CD4-positive, alpha-beta T cell (primary cell): ENCODE data around the gene ATP1A4. TPM values are rescaled to one million over a fixed set of nuclear protein-coding genes. Genes with fewer than 3 reads are reported as not detected.

ENCODE experiments used
- ATAC-seq: fragments of 200-7000 bp; cut with Tn5 transposase; one replicate; pipeline ENCODE4 v1.10.0; 2022; ENCODE audit warnings: mild to moderate bottlenecking; ENCODE audit not compliant: poor library complexity
- CTCF ChIA-PET: fragments of 350-600 bp; sonication (Branson Sonifier 250); formaldehyde crosslinking; loops from one replicate; lab custom pipeline; 2021; ENCODE audit warnings: antibody characterized with exemption, inconsistent platforms; lab: Charles Lee
- POLR2A ChIA-PET: fragments of 350-600 bp; sonication (Branson Sonifier 250); formaldehyde crosslinking; loops from one replicate; lab custom pipeline; 2021; ENCODE audit warnings: antibody characterized with exemption, inconsistent platforms; lab: Charles Lee
- DNase-seq, 14 experiments: peaks; one replicate each; pipeline ENCODE4 v3.0.0-alpha.2; 2013 to 2020; ENCODE audit warnings: mixed read lengths in 2 of 14
- H3K27ac ChIP-seq, 2 donors: one replicate each; pipeline versions ENCODE4 v1.5.1 to v1.7.0; 2013; ENCODE audit warnings: low read length in 2 of 2, low read depth in 1 of 2, mild to moderate bottlenecking in 1 of 2
- H3K27me3 ChIP-seq, 2 experiments: 1 replicate in 1 of 2; 2 replicates in 1 of 2; pipeline versions ENCODE4 v1.6.1 to v1.7.0; 2013; ENCODE audit warnings: low read length in 2 of 2, control low read depth in 1 of 2, mild to moderate bottlenecking in 1 of 2, moderate library complexity in 1 of 2; ENCODE audit not compliant: insufficient read depth in 2 of 2, control insufficient read depth in 1 of 2
- H3K36me3 ChIP-seq: one replicate; pipeline ENCODE4 v1.6.1; 2013; ENCODE audit warnings: low read length, control low read depth; ENCODE audit not compliant: insufficient read depth
- H3K4me1 ChIP-seq: one replicate; pipeline ENCODE4 v1.6.1; 2013; ENCODE audit warnings: low read length, control low read depth; ENCODE audit not compliant: insufficient read depth
- H3K4me3 ChIP-seq: one replicate; pipeline ENCODE4 v1.5.1; 2013; ENCODE audit warnings: mild to moderate bottlenecking, low read length, moderate library complexity
- H3K9me3 ChIP-seq, 2 experiments: 1 replicate in 1 of 2; 2 replicates in 1 of 2; pipeline versions ENCODE4 v1.6.1 to v1.7.0; 2013; ENCODE audit warnings: low read length in 2 of 2, mild to moderate bottlenecking in 2 of 2, control low read depth in 1 of 2, moderate library complexity in 1 of 2; ENCODE audit not compliant: control insufficient read depth in 1 of 2, insufficient read depth in 1 of 2
- H3K27ac Mint-ChIP-seq: one replicate; pipeline ENCODE4 v1.8.0; 2020; ENCODE audit warnings: mixed read lengths
- H3K27me3 Mint-ChIP-seq: one replicate; pipeline ENCODE4 v1.8.0; 2021; ENCODE audit warnings: mixed read lengths
- H3K36me3 Mint-ChIP-seq: one replicate; pipeline ENCODE4 v1.8.0; 2021; ENCODE audit warnings: low read depth, mixed read lengths
- H3K4me1 Mint-ChIP-seq: one replicate; pipeline ENCODE4 v1.8.0; 2021; ENCODE audit warnings: low read depth, mixed read lengths
- H3K4me3 Mint-ChIP-seq: one replicate; pipeline ENCODE4 v1.8.0; 2020; ENCODE audit warnings: mild to moderate bottlenecking, mixed read lengths
- H3K9me3 Mint-ChIP-seq: one replicate; pipeline ENCODE4 v1.8.0; 2020; ENCODE audit warnings: mixed read lengths
- intact Hi-C, 2 experiments: fragments of 100-400 bp; cut with DNase I in 1 of 2; cut with micrococcal nuclease in 1 of 2; formaldehyde crosslinking; loops; one replicate each; pipeline versions ENCODE4 v1.15.1 to v1.9.0; 2023 to 2025; cut with DNase I, micrococcal nuclease
- total RNA-seq, 174 experiments: library from RNA in 2 of 174; stranded (reverse) in 2 of 174; gene quantifications; one replicate each; pipeline ENCODE4 v1.2.3 and lab custom pipeline; 2021 to 2026
- TF ChIP-seq, protein P1 (sequence below): fragments of 200-600 bp; IDR thresholded peaks from one replicate; pipeline ENCODE4 v1.8.0; 2022; ENCODE audit warnings: antibody characterized with exemption, mild to moderate bottlenecking

Gene ATP1A4
- total RNA-seq, 2 experiments from 2014 or later, result 0.22 TPM; not detected in 1

DNA sequence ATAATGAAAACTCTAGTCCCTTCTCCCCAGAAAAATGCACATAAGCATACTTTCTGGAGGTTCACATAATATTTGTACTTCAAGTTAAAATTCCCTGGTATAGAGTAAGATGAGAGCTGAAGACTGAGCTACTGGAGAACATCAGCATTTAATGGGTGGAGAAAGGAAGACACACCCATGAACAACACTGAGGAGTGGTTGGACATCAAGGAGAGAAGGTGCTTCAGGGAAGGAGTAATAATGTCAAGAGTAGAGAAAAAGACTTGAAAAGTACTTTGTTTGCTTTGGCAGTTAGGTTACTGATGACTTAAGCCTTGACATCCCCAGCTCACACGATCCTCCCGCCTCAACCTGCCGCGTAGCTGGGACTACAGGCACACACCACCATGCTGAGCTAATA lies 75.6 kb downstream of the ATP1A4 start:
- TF ChIP-seq, protein P1, sequence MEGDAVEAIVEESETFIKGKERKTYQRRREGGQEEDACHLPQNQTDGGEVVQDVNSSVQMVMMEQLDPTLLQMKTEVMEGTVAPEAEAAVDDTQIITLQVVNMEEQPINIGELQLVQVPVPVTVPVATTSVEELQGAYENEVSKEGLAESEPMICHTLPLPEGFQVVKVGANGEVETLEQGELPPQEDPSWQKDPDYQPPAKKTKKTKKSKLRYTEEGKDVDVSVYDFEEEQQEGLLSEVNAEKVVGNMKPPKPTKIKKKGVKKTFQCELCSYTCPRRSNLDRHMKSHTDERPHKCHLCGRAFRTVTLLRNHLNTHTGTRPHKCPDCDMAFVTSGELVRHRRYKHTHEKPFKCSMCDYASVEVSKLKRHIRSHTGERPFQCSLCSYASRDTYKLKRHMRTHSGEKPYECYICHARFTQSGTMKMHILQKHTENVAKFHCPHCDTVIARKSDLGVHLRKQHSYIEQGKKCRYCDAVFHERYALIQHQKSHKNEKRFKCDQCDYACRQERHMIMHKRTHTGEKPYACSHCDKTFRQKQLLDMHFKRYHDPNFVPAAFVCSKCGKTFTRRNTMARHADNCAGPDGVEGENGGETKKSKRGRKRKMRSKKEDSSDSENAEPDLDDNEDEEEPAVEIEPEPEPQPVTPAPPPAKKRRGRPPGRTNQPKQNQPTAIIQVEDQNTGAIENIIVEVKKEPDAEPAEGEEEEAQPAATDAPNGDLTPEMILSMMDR, result no peak
- no peaks in the 10 kb centered on the region for H3K27me3 ChIP-seq

GRCh38 chr1:160227561-160227960 lies 76.2 kb downstream of the ATP1A4 start:
- TF ChIP-seq, protein P1, result no peak
- POLR2A ChIA-PET, result interaction anchor here (2.3 kb wide), 1 partner anchor 35 kb away, joined by 10 read pairs; the partner anchor contains the start of gene DCAF8
- H3K27me3 ChIP-seq, result no peaks in the 10 kb centered on the region
- Mint-ChIP-seq H3K27me3 (no peaks in the 10 kb centered on the region), H3K4me3 (no peak overlapping the region), H3K27ac (no peak overlapping the region), H3K4me1 (no peaks in the 10 kb centered on the region), H3K36me3 (peaks cover 43% of the 10 kb centered on the region), H3K9me3 (no peaks in the 10 kb centered on the region)
- intact Hi-C loops, result no loop called here
- ATAC-seq (no peak), DNase-seq (no peak)
- H3K9me3 ChIP-seq, result no peaks in the 10 kb centered on the region
- CTCF ChIA-PET, result no interaction called here
- no peaks in the 10 kb centered on the region for H3K4me1 ChIP-seq
- no peak overlapping the region for H3K4me3 ChIP-seq
- H3K27ac ChIP-seq, result no peak overlapping the region
- H3K36me3 ChIP-seq, result peaks cover 92% of the 10 kb centered on the region

More for the DNA sequence above, 75.6 kb downstream of the ATP1A4 start:
- Mint-ChIP-seq H3K4me1 (no peaks in the 10 kb centered on the region), H3K27me3 (no peaks in the 10 kb centered on the region), H3K36me3 (peaks cover 42% of the 10 kb centered on the region), H3K4me3 (no peak overlapping the region), H3K27ac (no peak overlapping the region), H3K9me3 (no peaks in the 10 kb centered on the region)
- H3K4me1 ChIP-seq, result no peaks in the 10 kb centered on the region
- CTCF ChIA-PET, result no interaction called here
- ATAC-seq, result no peak
- H3K9me3 ChIP-seq, result no peaks in the 10 kb centered on the region
- H3K4me3 ChIP-seq, result no peak overlapping the region
- intact Hi-C loops, result no loop called here
- no peak for DNase-seq
- no peak overlapping the region for H3K27ac ChIP-seq
- POLR2A ChIA-PET, result interaction anchor here (2.3 kb wide), 1 partner anchor 36 kb away, joined by 10 read pairs; the partner anchor contains the start of gene DCAF8
- peaks cover 94% of the 10 kb centered on the region for H3K36me3 ChIP-seq

DNA sequence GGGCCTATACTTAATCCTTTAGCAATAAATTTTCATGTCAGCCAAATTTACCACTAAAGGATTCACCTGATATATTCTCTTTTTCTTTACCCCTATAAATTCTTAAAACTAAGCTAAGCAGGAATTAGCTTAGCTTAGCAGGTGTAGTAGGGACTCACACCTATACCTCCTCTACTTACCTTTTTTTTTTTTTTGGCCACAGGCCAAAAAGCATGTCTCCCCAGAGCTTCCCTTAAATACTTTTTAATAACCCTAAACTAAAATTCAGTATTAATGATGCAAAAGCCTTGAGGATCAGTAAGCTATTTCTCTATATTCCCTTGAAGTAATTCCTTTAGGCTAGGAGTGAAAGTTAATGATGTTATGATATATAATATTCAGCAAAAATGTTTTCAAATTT lies 77.0 kb downstream of the ATP1A4 start:
- H3K4me1 ChIP-seq, result no peaks in the 10 kb centered on the region
- TF ChIP-seq, protein P1, result no peak
- ATAC-seq (no peak), DNase-seq (no peak)
- ChIA-PET POLR2A (interaction anchor here (2.3 kb wide), 1 partner anchor 34 kb away, joined by 10 read pairs; the partner anchor contains the start of gene DCAF8), CTCF (interaction anchor here (0.8 kb wide), 1 partner anchor 35 kb away, joined by 3 read pairs; no protein-coding TSS in a partner anchor)
- H3K36me3 ChIP-seq, result peaks cover 86% of the 10 kb centered on the region
- H3K4me1 Mint-ChIP-seq, result peaks cover 8% of the 10 kb centered on the region
- H3K27me3 Mint-ChIP-seq, result no peaks in the 10 kb centered on the region
- intact Hi-C loops, result no loop called here
- no peak overlapping the region for H3K27ac ChIP-seq
- no peaks in the 10 kb centered on the region for H3K9me3 ChIP-seq
- no peak overlapping the region for H3K4me3 Mint-ChIP-seq
- no peaks in the 10 kb centered on the region for H3K9me3 Mint-ChIP-seq
- H3K27ac Mint-ChIP-seq, result no peak overlapping the region
- H3K4me3 ChIP-seq, result no peak overlapping the region
- peaks cover 52% of the 10 kb centered on the region for H3K36me3 Mint-ChIP-seq
- no peaks in the 10 kb centered on the region for H3K27me3 ChIP-seq
